Neural progenitor cell (in vitro differentiated cells): ENCODE data around the gene HSD17B1. TPM values are rescaled to one million over a fixed set of nuclear protein-coding genes. Genes with fewer than 3 reads are reported as not detected.

Source experiments
- DNase-seq: peaks from one replicate; pipeline ENCODE4 v3.0.0-alpha.2; 2016; ENCODE audit warnings: low spot score
- H2AFZ ChIP-seq: fragments of 200-600 bp; sonication (generic); replicated peaks from 2 replicates; pipeline ENCODE4 v1.6.1; 2016; ENCODE audit warnings: antibody characterized with exemption
- H3F3A ChIP-seq: fragments of 200-600 bp; sonication (generic); 2 replicates; pipeline ENCODE4 v1.6.1; 2016; ENCODE audit warnings: antibody characterized with exemption, low read depth
- H3K27ac ChIP-seq: fragments of 200-600 bp; sonication (generic); 2 replicates; pipeline ENCODE4 v1.5.1; 2016; ENCODE audit warnings: mild to moderate bottlenecking
- H3K27me3 ChIP-seq: fragments of 200-600 bp; sonication (generic); 2 replicates; pipeline ENCODE4 v1.6.1; 2016; ENCODE audit warnings: mild to moderate bottlenecking, moderate library complexity
- H3K36me3 ChIP-seq: fragments of 200-600 bp; sonication (generic); 2 replicates; pipeline ENCODE4 v1.5.1; 2016
- H3K4me1 ChIP-seq: fragments of 200-600 bp; sonication (generic); 2 replicates; pipeline ENCODE4 v1.6.1; 2016; ENCODE audit warnings: mixed run types
- H3K4me2 ChIP-seq: fragments of 200-600 bp; sonication (generic); 2 replicates; pipeline ENCODE4 v1.6.1; 2016
- H3K4me3 ChIP-seq: fragments of 200-600 bp; sonication (generic); 2 replicates; pipeline ENCODE4 v1.5.1; 2016
- H3K79me2 ChIP-seq: fragments of 200-600 bp; sonication (generic); 2 replicates; pipeline ENCODE4 v1.6.1; 2016; ENCODE audit warnings: low read depth
- H3K9ac ChIP-seq: fragments of 200-600 bp; sonication (generic); 2 replicates; pipeline ENCODE4 v1.6.1; 2016
- H3K9me3 ChIP-seq: fragments of 200-600 bp; sonication (generic); 2 replicates; pipeline ENCODE4 v1.5.1; 2016; ENCODE audit warnings: low read depth
- H4K20me1 ChIP-seq: fragments of 200-600 bp; sonication (generic); 2 replicates; pipeline ENCODE4 v1.6.1; 2016; ENCODE audit warnings: low read depth
- H3K27ac Mint-ChIP-seq: 3 replicates; pipeline ENCODE4 v1.8.0; 2021; ENCODE audit warnings: mixed read lengths
- H3K27me3 Mint-ChIP-seq: 2 replicates; pipeline ENCODE4 v1.8.0; 2022; ENCODE audit warnings: low read depth, mild to moderate bottlenecking, inconsistent platforms, moderate library complexity, mixed read lengths; ENCODE audit not compliant: insufficient read depth
- H3K36me3 Mint-ChIP-seq: 3 replicates; pipeline ENCODE4 v1.8.0; 2021; ENCODE audit warnings: mixed read lengths
- H3K4me1 Mint-ChIP-seq: 3 replicates; pipeline ENCODE4 v1.8.0; 2021; ENCODE audit warnings: mixed read lengths
- H3K4me3 Mint-ChIP-seq: 3 replicates; pipeline ENCODE4 v1.8.0; 2021; ENCODE audit warnings: mild to moderate bottlenecking, moderate library complexity, mixed read lengths
- H3K9me3 Mint-ChIP-seq: 3 replicates; pipeline ENCODE4 v1.8.0; 2020; ENCODE audit warnings: mixed read lengths
- EZH2 ChIP-seq: fragments of 200-600 bp; sonication (generic); IDR thresholded peaks from 2 replicates; pipeline ENCODE4 v1.6.1; 2017; ENCODE audit warnings: antibody characterized with exemption, mild to moderate bottlenecking, moderate library complexity
- EZH2phosphoT487 ChIP-seq: fragments of 200-600 bp; sonication (generic); IDR thresholded peaks from 2 replicates; pipeline ENCODE4 v1.6.1; 2017; ENCODE audit warnings: antibody characterized with exemption
- total RNA-seq: library from RNA; depleted of rRNA; stranded (reverse); fragments of >200 nt; gene quantifications from 2 replicates; pipeline ENCODE4 v1.2.3, GENCODE V29; 2015; ENCODE audit warnings: low replicate concordance
- TF ChIP-seq, protein P1 (sequence below): fragments of 200-600 bp; sonication (generic); IDR thresholded peaks from 2 replicates; pipeline ENCODE4 v1.5.1; 2017; ENCODE audit warnings: antibody characterized with exemption, mild to moderate bottlenecking

The HSD17B1 gene
- total RNA-seq, 1 donor from 2014 or later = 2.2 TPM

DNA sequence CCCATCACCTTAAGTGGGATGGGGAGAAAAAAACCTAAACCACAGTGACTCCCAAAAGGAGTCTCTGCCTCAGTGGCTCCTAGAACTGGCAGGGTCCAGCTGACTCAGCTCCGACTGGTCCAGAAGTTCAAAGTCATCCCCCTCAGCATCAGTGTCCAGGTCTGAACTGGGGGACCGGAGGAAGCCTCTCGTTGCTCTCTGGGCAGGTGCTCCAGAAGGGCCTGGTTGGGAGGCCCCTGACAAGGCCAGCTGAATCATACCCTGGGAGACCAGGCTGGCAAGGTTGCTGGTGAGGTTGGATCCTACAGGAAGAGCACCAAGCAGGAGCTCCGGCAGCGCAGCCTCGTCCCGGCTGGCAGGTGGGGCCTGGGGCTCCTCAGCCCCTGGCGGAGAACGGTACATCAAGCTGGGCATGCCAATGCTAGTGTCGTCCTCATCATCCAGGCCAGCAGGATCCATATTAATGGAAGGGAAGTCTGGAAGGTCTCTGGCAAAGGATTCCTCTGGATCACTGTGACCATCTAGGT, 29.1 kb downstream of the HSD17B1 start:
- H3K4me1 Mint-ChIP-seq = peaks cover 15% of the 10 kb centered on the region
- H3K27me3 ChIP-seq = no peaks in the 10 kb centered on the region
- no peaks in the 10 kb centered on the region for H3K9me3 ChIP-seq
- H3K27me3 Mint-ChIP-seq = peaks cover 3% of the 10 kb centered on the region
- DNase-seq = no peak
- H3F3A ChIP-seq = peaks cover 27% of the 10 kb centered on the region
- no peak overlapping the region for H3K4me3 ChIP-seq
- no peak overlapping the region for H3K9ac ChIP-seq
- no peak overlapping the region for H3K27ac ChIP-seq
- H3K4me2 ChIP-seq = no peak overlapping the region
- no peak overlapping the region for H3K27ac Mint-ChIP-seq
- no peak overlapping the region for H3K4me3 Mint-ChIP-seq
- no peaks in the 10 kb centered on the region for H3K9me3 Mint-ChIP-seq
- TF ChIP-seq, protein P1, sequence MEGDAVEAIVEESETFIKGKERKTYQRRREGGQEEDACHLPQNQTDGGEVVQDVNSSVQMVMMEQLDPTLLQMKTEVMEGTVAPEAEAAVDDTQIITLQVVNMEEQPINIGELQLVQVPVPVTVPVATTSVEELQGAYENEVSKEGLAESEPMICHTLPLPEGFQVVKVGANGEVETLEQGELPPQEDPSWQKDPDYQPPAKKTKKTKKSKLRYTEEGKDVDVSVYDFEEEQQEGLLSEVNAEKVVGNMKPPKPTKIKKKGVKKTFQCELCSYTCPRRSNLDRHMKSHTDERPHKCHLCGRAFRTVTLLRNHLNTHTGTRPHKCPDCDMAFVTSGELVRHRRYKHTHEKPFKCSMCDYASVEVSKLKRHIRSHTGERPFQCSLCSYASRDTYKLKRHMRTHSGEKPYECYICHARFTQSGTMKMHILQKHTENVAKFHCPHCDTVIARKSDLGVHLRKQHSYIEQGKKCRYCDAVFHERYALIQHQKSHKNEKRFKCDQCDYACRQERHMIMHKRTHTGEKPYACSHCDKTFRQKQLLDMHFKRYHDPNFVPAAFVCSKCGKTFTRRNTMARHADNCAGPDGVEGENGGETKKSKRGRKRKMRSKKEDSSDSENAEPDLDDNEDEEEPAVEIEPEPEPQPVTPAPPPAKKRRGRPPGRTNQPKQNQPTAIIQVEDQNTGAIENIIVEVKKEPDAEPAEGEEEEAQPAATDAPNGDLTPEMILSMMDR = no peak
- no peak for TF ChIP-seq EZH2
- no peak for TF ChIP-seq EZH2phosphoT487
- peaks cover 5% of the 10 kb centered on the region for H3K4me1 ChIP-seq
- peaks cover 6% of the 10 kb centered on the region for H3K79me2 ChIP-seq
- H2AFZ ChIP-seq = no peak overlapping the region
- H3K36me3 Mint-ChIP-seq = peaks cover 22% of the 10 kb centered on the region
- peaks cover 6% of the 10 kb centered on the region for H4K20me1 ChIP-seq
- no peaks in the 10 kb centered on the region for H3K36me3 ChIP-seq

DNA sequence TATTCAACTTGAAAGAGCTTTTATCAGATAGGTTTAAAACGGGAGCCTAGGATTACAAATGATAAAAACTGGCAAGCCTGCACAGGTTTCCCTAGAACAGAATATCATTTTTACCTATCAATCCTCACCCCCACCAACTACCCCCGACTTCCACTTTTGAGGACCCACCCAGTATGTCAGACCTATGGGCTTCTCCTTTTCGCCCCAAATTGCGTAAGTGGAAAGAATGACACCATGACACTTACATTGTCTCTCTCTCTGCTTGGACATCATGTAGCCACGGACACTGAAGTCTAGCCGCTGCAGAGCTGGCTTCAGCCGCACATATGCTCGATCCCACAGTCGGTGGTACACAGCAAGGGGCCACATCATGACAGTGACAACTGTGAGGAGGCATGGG, 32.2 kb downstream of the HSD17B1 start:
- H3K9ac ChIP-seq = no peak overlapping the region
- Mint-ChIP-seq H3K27ac (peak overlapping the region; percentile 31), H3K4me3 (no peak overlapping the region), H3K27me3 (no peaks in the 10 kb centered on the region), H3K9me3 (no peaks in the 10 kb centered on the region), H3K36me3 (peaks cover 23% of the 10 kb centered on the region), H3K4me1 (no peaks in the 10 kb centered on the region)
- no peaks in the 10 kb centered on the region for H3K36me3 ChIP-seq
- H3K27me3 ChIP-seq = no peaks in the 10 kb centered on the region
- peaks cover 6% of the 10 kb centered on the region for H3F3A ChIP-seq
- no peak for TF ChIP-seq EZH2phosphoT487
- TF ChIP-seq, protein P1 = no peak
- TF ChIP-seq EZH2 = no peak
- no peaks in the 10 kb centered on the region for H3K9me3 ChIP-seq
- H3K4me2 ChIP-seq = no peak overlapping the region
- no peaks in the 10 kb centered on the region for H3K4me1 ChIP-seq
- no peaks in the 10 kb centered on the region for H3K79me2 ChIP-seq
- H3K4me3 ChIP-seq = no peak overlapping the region
- H2AFZ ChIP-seq = no peak overlapping the region
- peaks cover 2% of the 10 kb centered on the region for H4K20me1 ChIP-seq
- no peak for DNase-seq
- no peak overlapping the region for H3K27ac ChIP-seq

DNA sequence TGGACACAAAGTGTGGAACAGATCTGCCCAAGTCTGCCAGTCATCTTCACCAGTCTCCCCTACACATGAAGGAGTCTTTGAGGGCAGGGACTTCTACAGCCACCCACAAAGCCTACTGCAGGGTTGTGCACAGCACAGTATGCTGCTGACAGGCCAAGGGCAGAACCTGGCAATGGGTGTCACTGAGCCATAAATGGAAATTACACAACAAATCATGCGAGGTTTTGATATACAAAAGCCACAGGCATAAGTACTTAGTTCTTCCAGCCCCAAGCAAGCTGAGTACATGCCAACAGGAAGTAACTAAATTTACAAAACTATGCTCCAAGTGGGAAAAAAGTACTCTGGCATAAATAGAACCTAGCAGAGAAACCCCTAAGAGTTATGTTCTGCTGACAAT, 32.6 kb downstream of the HSD17B1 start:
- Mint-ChIP-seq H3K4me1 (no peaks in the 10 kb centered on the region), H3K27ac (no peak overlapping the region), H3K27me3 (no peaks in the 10 kb centered on the region), H3K4me3 (no peak overlapping the region), H3K36me3 (peaks cover 21% of the 10 kb centered on the region), H3K9me3 (no peaks in the 10 kb centered on the region)
- no peak for TF ChIP-seq EZH2phosphoT487
- TF ChIP-seq, protein P1 = no peak
- no peak for TF ChIP-seq EZH2
- Histone ChIP-seq H3F3A (peaks cover 1% of the 10 kb centered on the region), H3K4me2 (no peak overlapping the region), H3K9ac (no peak overlapping the region), H3K9me3 (no peaks in the 10 kb centered on the region), H3K27ac (no peak overlapping the region), H3K27me3 (no peaks in the 10 kb centered on the region), H2AFZ (no peak overlapping the region), H3K79me2 (no peaks in the 10 kb centered on the region), H4K20me1 (no peaks in the 10 kb centered on the region), H3K4me3 (no peak overlapping the region), H3K4me1 (no peaks in the 10 kb centered on the region), H3K36me3 (no peaks in the 10 kb centered on the region)
- no peak for DNase-seq
